MCF 10A (cell line): ENCODE data around the gene WWP2. TPM values are rescaled to one million over a fixed set of nuclear protein-coding genes. Genes with fewer than 3 reads are reported as not detected.

Source experiments
- BruUV-seq: library from RNA; stranded (reverse); fragments of 400-500 nt; replicated peaks from 2 replicates; lab custom pipeline; 2021; lab: Mats Ljungman, UMichigan
- CTCF ChIA-PET: fragments of 300-600 bp; sonication (Branson Sonifier 250); formaldehyde crosslinking; extraction: SDS; loops from one replicate; lab custom pipeline; 2021; ENCODE audit warnings: antibody characterized with exemption, inconsistent platforms; lab: Yijun Ruan, JAX
- POLR2A ChIA-PET: fragments of 300-600, 350-650 bp; sonication (Branson Sonifier 250); formaldehyde crosslinking; extraction: SDS; loops from one replicate; lab custom pipeline; 2020; ENCODE audit warnings: antibody characterized with exemption, inconsistent platforms; lab: Yijun Ruan, JAX
- DNase-seq: peaks from one replicate; pipeline ENCODE4 v3.0.0-alpha.2; 2018; ENCODE audit not compliant: unreplicated experiment
- H3K27ac Mint-ChIP-seq: one replicate; pipeline ENCODE4 v1.8.0; 2022; ENCODE audit warnings: mild to moderate bottlenecking, low read depth, mixed read lengths; ENCODE audit not compliant: unreplicated experiment
- H3K27me3 Mint-ChIP-seq: one replicate; pipeline ENCODE4 v1.8.0; 2022; ENCODE audit warnings: mixed read lengths; ENCODE audit not compliant: insufficient read depth, unreplicated experiment
- H3K36me3 Mint-ChIP-seq: one replicate; pipeline ENCODE4 v1.8.0; 2022; ENCODE audit warnings: mild to moderate bottlenecking, moderate library complexity, mixed read lengths; ENCODE audit not compliant: insufficient read depth, unreplicated experiment
- H3K4me1 Mint-ChIP-seq: one replicate; pipeline ENCODE4 v1.8.0; 2022; ENCODE audit warnings: mixed read lengths; ENCODE audit not compliant: insufficient read depth, unreplicated experiment
- H3K4me3 Mint-ChIP-seq: one replicate; pipeline ENCODE4 v1.8.0; 2022; ENCODE audit warnings: mild to moderate bottlenecking, moderate library complexity, mixed read lengths; ENCODE audit not compliant: unreplicated experiment
- H3K9me3 Mint-ChIP-seq: one replicate; pipeline ENCODE4 v1.8.0; 2022; ENCODE audit warnings: mixed read lengths; ENCODE audit not compliant: unreplicated experiment
- CTCF ChIP-seq: fragments of 200-600 bp; IDR thresholded peaks from one replicate; pipeline ENCODE4 v1.8.0; 2022; ENCODE audit warnings: antibody characterized with exemption, mild to moderate bottlenecking; ENCODE audit not compliant: unreplicated experiment
- intact Hi-C: fragments of 100-400 bp; cut with micrococcal nuclease; formaldehyde crosslinking; loops from 2 replicates; pipeline ENCODE4 v1.14.1; 2022
- total RNA-seq: library from RNA; stranded (reverse); gene quantifications from 2 replicates; pipeline ENCODE4 v1.2.3, GENCODE V29; 2022

Gene WWP2
- total RNA-seq, 1 experiment from 2014 or later = 30.4 TPM

- intact Hi-C loops = no loop called here
- no peaks in the 10 kb centered on the region for H3K27me3 Mint-ChIP-seq
These were observed 130.2 kb downstream of the WWP2 start for GRCh38 chr16:69892378-69892777.

GRCh38 chr16:69893106-69893505 is 131.0 kb downstream of the WWP2 start:
- TF ChIP-seq CTCF = no peak
- Mint-ChIP-seq H3K36me3 (peaks cover 15% of the 10 kb centered on the region), H3K27me3 (no peaks in the 10 kb centered on the region), H3K9me3 (no peaks in the 10 kb centered on the region), H3K27ac (no peak overlapping the region), H3K4me3 (no peak overlapping the region), H3K4me1 (no peaks in the 10 kb centered on the region)
- ChIA-PET POLR2A (no interaction called here), CTCF (interaction anchor here (1.7 kb wide), 1 partner anchor 37 kb away, joined by 4 read pairs; no protein-coding TSS in a partner anchor)
- no peak for DNase-seq
- intact Hi-C loops = no loop called here
- BruUV-seq = no TSS peak

More at GRCh38 chr16:69892378-69892777, 130.2 kb downstream of the WWP2 start:
- Mint-ChIP-seq H3K27ac (no peak overlapping the region), H3K4me1 (no peaks in the 10 kb centered on the region), H3K4me3 (no peak overlapping the region), H3K9me3 (no peaks in the 10 kb centered on the region), H3K36me3 (peaks cover 19% of the 10 kb centered on the region)
- POLR2A ChIA-PET = interaction anchor here (0.6 kb wide), 1 partner anchor 14 kb away, joined by 3 read pairs; no protein-coding TSS in a partner anchor
- TF ChIP-seq CTCF = no peak
- no TSS peak for BruUV-seq
- CTCF ChIA-PET = interaction anchor here (1.7 kb wide), 1 partner anchor 38 kb away, joined by 4 read pairs; no protein-coding TSS in a partner anchor
- no peak for DNase-seq

GRCh38 chr16:69894676-69895075 is 132.5 kb downstream of the WWP2 start:
- ChIA-PET POLR2A (interaction anchor here (0.5 kb wide), 1 partner anchor 9 kb away, joined by 3 read pairs; no protein-coding TSS in a partner anchor), CTCF (no interaction called here)
- no peaks in the 10 kb centered on the region for H3K9me3 Mint-ChIP-seq
- BruUV-seq = no TSS peak
- no peak for TF ChIP-seq CTCF
- H3K36me3 Mint-ChIP-seq = peaks cover 4% of the 10 kb centered on the region
- H3K27ac Mint-ChIP-seq = no peak overlapping the region
- H3K27me3 Mint-ChIP-seq = no peaks in the 10 kb centered on the region
- DNase-seq = no peak
- intact Hi-C loops = no loop called here
- H3K4me3 Mint-ChIP-seq = no peak overlapping the region
- no peaks in the 10 kb centered on the region for H3K4me1 Mint-ChIP-seq

GRCh38 chr16:69903865-69904415 is 141.8 kb downstream of the WWP2 start:
- H3K4me3 Mint-ChIP-seq = no peak overlapping the region
- intact Hi-C loops = no loop called here
- no TSS peak for BruUV-seq
- H3K27ac Mint-ChIP-seq = no peak overlapping the region
- ChIA-PET POLR2A (interaction anchor here (0.6 kb wide), 1 partner anchor 10 kb away, joined by 3 read pairs; no protein-coding TSS in a partner anchor), CTCF (interaction anchor here (0.6 kb wide), 1 partner anchor 54 kb away, joined by 3 read pairs; no protein-coding TSS in a partner anchor)
- H3K27me3 Mint-ChIP-seq = no peaks in the 10 kb centered on the region
- H3K9me3 Mint-ChIP-seq = no peaks in the 10 kb centered on the region
- peaks cover 12% of the 10 kb centered on the region for H3K36me3 Mint-ChIP-seq
- H3K4me1 Mint-ChIP-seq = no peaks in the 10 kb centered on the region
- no peak for TF ChIP-seq CTCF
- DNase-seq = no peak
